Measurements from ENCODE around the gene TPRG1L.

TPRG1L gene

GRCh38 chr1:3594706-3595377 lies 30.0 kb upstream of the TPRG1L start:
- no peak for DNase-seq

GRCh38 chr1:3595949-3596348 lies 28.9 kb upstream of the TPRG1L start:
- DNase-seq = no peak

GRCh38 chr1:3596663-3597598 lies 27.9 kb upstream of the TPRG1L start:
- no peak for DNase-seq

- DNase-seq = no peak
These were observed 27.2 kb upstream of the TPRG1L start for GRCh38 chr1:3597599-3597964.

GRCh38 chr1:3598051-3598491 lies 26.7 kb upstream of the TPRG1L start:
- DNase-seq = no peak

GRCh38 chr1:3598522-3599285 lies 26.1 kb upstream of the TPRG1L start:
- no peak for DNase-seq

GRCh38 chr1:3599286-3599811 lies 25.5 kb upstream of the TPRG1L start:
- no peak for DNase-seq

GRCh38 chr1:3599816-3600215 lies 25.0 kb upstream of the TPRG1L start:
- DNase-seq = no peak

GRCh38 chr1:3600354-3600753 lies 24.5 kb upstream of the TPRG1L start:
- DNase-seq = no peak

GRCh38 chr1:3601743-3602142 lies 23.1 kb upstream of the TPRG1L start:
- no peak for DNase-seq

GRCh38 chr1:3602375-3602774 lies 22.4 kb upstream of the TPRG1L start:
- no peak for DNase-seq

- DNase-seq = no peak
These were observed 21.7 kb upstream of the TPRG1L start for GRCh38 chr1:3603156-3603555.

GRCh38 chr1:3603571-3604467 lies 21.0 kb upstream of the TPRG1L start:
- no peak for DNase-seq

GRCh38 chr1:3604468-3604974 lies 20.3 kb upstream of the TPRG1L start:
- no peak for DNase-seq

GRCh38 chr1:3604997-3605823 lies 19.6 kb upstream of the TPRG1L start:
- DNase-seq = no peak

- DNase-seq = no peak
These were observed 17.8 kb upstream of the TPRG1L start for GRCh38 chr1:3606779-3607702.

- no peak for DNase-seq
These were observed 17.1 kb upstream of the TPRG1L start for GRCh38 chr1:3607703-3608065.

- DNase-seq = no peak
These were observed 16.7 kb upstream of the TPRG1L start for GRCh38 chr1:3608154-3608553.

GRCh38 chr1:3609016-3609768 lies 15.6 kb upstream of the TPRG1L start:
- no peak for DNase-seq
